IMR-90 (cell line): ENCODE data around the gene MPZ. TPM values are rescaled to one million over a fixed set of nuclear protein-coding genes. Genes with fewer than 3 reads are reported as not detected.
A peak's percentile ranks its signal among the peaks of the same experiment; 100 is the strongest.
"Not testable (repeated sequence)": the region's sequence is repeated elsewhere in the genome, so short reads cannot be mapped to it uniquely, and the experiment has no call there.

Source experiments
- ATAC-seq: fragments of 200-7000 bp; cut with Tn5 transposase; 2 replicates; pipeline ENCODE4 v1.9.1; 2020; ENCODE audit warnings: low read depth, mild to moderate bottlenecking, moderate library complexity
- BruUV-seq: library from RNA; stranded (reverse); fragments of 400-500 nt; replicated peaks from 2 replicates; lab custom pipeline; 2021; lab: Mats Ljungman, UMichigan
- CTCF ChIA-PET: fragments of 300-600 bp; formaldehyde crosslinking; extraction: SDS; loops from one replicate; lab custom pipeline; 2021; ENCODE audit warnings: antibody characterized with exemption; lab: Yijun Ruan, JAX
- POLR2A ChIA-PET: fragments of 300-600 bp; sonication (Branson Sonifier 250); formaldehyde crosslinking; loops from one replicate; lab custom pipeline; 2022; ENCODE audit warnings: antibody characterized with exemption; ENCODE audit not compliant: unreplicated experiment; lab: Charles Lee
- DNase-seq: peaks from one replicate; pipeline ENCODE4 v3.0.0; 2013
- H2AFZ ChIP-seq: replicated peaks from 2 replicates; pipeline ENCODE3; 2013; ENCODE audit warnings: low read length, mild to moderate bottlenecking; ENCODE audit not compliant: poor library complexity
- H2AK5ac ChIP-seq: 2 replicates; pipeline ENCODE4 v1.6.1; 2013; ENCODE audit warnings: low read depth, low read length, inconsistent platforms
- H2AK9ac ChIP-seq: replicated peaks from 2 replicates; pipeline ENCODE3; 2013; ENCODE audit warnings: mild to moderate bottlenecking, low read depth, low read length, moderate library complexity; ENCODE audit not compliant: poor library complexity
- H2BK120ac ChIP-seq: 2 replicates; pipeline ENCODE4 v1.6.1; 2013; ENCODE audit warnings: low read depth, low read length, inconsistent platforms
- H2BK15ac ChIP-seq: 3 replicates; pipeline ENCODE4 v1.6.1; 2013; ENCODE audit warnings: low read depth, low read length, inconsistent platforms
- H2BK20ac ChIP-seq: 2 replicates; pipeline ENCODE4 v1.6.1; 2013; ENCODE audit warnings: low read depth, mild to moderate bottlenecking, inconsistent platforms, low read length, moderate library complexity
- H2BK5ac ChIP-seq: 2 replicates; pipeline ENCODE4 v1.6.1; 2013; ENCODE audit warnings: mild to moderate bottlenecking, low read depth, low read length, inconsistent platforms; ENCODE audit not compliant: poor library complexity, severe bottlenecking
- H3K14ac ChIP-seq: replicated peaks from 2 replicates; pipeline ENCODE4 v1.6.1; 2013; ENCODE audit warnings: low read depth, low read length, inconsistent platforms
- H3K18ac ChIP-seq: 2 replicates; pipeline ENCODE4 v1.6.1; 2013; ENCODE audit warnings: low read depth, low read length, control low read depth
- H3K23ac ChIP-seq: 2 replicates; pipeline ENCODE4 v1.6.1; 2013; ENCODE audit warnings: low read depth, low read length, inconsistent platforms
- H3K27ac ChIP-seq: 2 replicates; pipeline ENCODE4 v1.5.1; 2013; ENCODE audit warnings: mild to moderate bottlenecking, control low read depth, low read length; ENCODE audit not compliant: insufficient read depth
- H3K27me3 ChIP-seq: 2 replicates; pipeline ENCODE4 v1.6.1; 2013; ENCODE audit warnings: low read length; ENCODE audit not compliant: control insufficient read depth, insufficient read depth
- H3K36me3 ChIP-seq: 2 replicates; pipeline ENCODE4 v1.6.1; 2013; ENCODE audit warnings: low read length, mixed read lengths; ENCODE audit not compliant: control insufficient read depth, insufficient read depth
- H3K4ac ChIP-seq: 2 replicates; pipeline ENCODE4 v1.6.1; 2013; ENCODE audit warnings: low read depth, low read length, inconsistent platforms
- H3K4me1 ChIP-seq: 2 replicates; pipeline ENCODE4 v1.6.1; 2013; ENCODE audit warnings: low read length, mixed read lengths; ENCODE audit not compliant: control insufficient read depth, insufficient read depth
- H3K4me2 ChIP-seq: 2 replicates; pipeline ENCODE4 v1.6.1; 2013; ENCODE audit warnings: low read depth, mild to moderate bottlenecking, control low read depth, low read length, moderate library complexity
- H3K4me3 ChIP-seq: 2 replicates; pipeline ENCODE4 v1.5.1; 2013; ENCODE audit warnings: low read depth, mild to moderate bottlenecking, control low read depth, low read length, moderate library complexity; ENCODE audit not compliant: insufficient read depth
- H3K56ac ChIP-seq: 2 replicates; pipeline ENCODE4 v1.6.1; 2013; ENCODE audit warnings: low read length, inconsistent platforms; ENCODE audit not compliant: insufficient read depth; ENCODE audit errors: extremely low read depth
- H3K79me1 ChIP-seq, 2 experiments: 2 replicates each; pipeline ENCODE4 v1.6.1; 2013; ENCODE audit warnings: low read length in 2 of 2, inconsistent platforms in 1 of 2, low read depth in 1 of 2
- H3K9ac ChIP-seq: 2 replicates; pipeline ENCODE4 v1.6.1; 2013; ENCODE audit warnings: low read depth, low read length, control low read depth
- H3K9me1 ChIP-seq: 2 replicates; pipeline ENCODE4 v1.6.1; 2013; ENCODE audit warnings: low read length, inconsistent platforms; ENCODE audit not compliant: insufficient read depth
- H3K9me3 ChIP-seq: 2 replicates; pipeline ENCODE4 v1.6.1; 2013; ENCODE audit warnings: low read length; ENCODE audit not compliant: control insufficient read depth, insufficient read depth
- H4K20me1 ChIP-seq: 2 replicates; pipeline ENCODE4 v1.6.1; 2013; ENCODE audit warnings: low read length, inconsistent platforms; ENCODE audit not compliant: insufficient read depth
- H4K5ac ChIP-seq: 2 replicates; pipeline ENCODE4 v1.6.1; 2013; ENCODE audit warnings: mild to moderate bottlenecking, low read depth, low read length, control low read depth
- H4K8ac ChIP-seq, 2 experiments: 2 replicates each; pipeline ENCODE4 v1.6.1; 2013; ENCODE audit warnings: low read depth in 2 of 2, low read length in 2 of 2, control low read depth in 1 of 2, inconsistent platforms in 1 of 2
- H4K91ac ChIP-seq: 2 replicates; pipeline ENCODE4 v1.6.1; 2013; ENCODE audit warnings: low read depth, low read length, inconsistent platforms; ENCODE audit not compliant: insufficient read depth
- WGBS, 2 experiments: methylation state at CpG; one replicate each; pipeline versions ENCODE4 v1.1.5 to v1.1.7; 2013; ENCODE audit warnings: missing lambda C conversion rate in 2 of 2; ENCODE audit not compliant: insufficient read length in 1 of 2; ENCODE audit errors: extremely low coverage in 2 of 2; 5-methylcytosine and 5-hydroxymethylcytosine counted together
- dilution Hi-C: fragments of 300-500 bp; cut with HindIII; formaldehyde crosslinking; loops from one replicate; pipeline ENCODE4 v1.14.3; 2018; ENCODE audit warnings: low sequenced_read_pairs; ENCODE audit not compliant: unreplicated experiment
- in situ Hi-C: fragments of 300-500 bp; cut with MboI; formaldehyde crosslinking; loops from 3 replicates; pipeline ENCODE4 v1.14.3; 2019; ENCODE audit warnings: low sequenced_read_pairs, inconsistent platforms, mixed read lengths
- intact Hi-C: fragments of 100-400 bp; cut with micrococcal nuclease; formaldehyde crosslinking; loops from 2 replicates; pipeline ENCODE4 v1.10.0; 2022
- polyA plus RNA-seq, 3 experiments: library from polyadenylated mRNA; depleted of rRNA; stranded (reverse); fragments of >200 nt; gene quantifications; 2 replicates each; pipeline ENCODE4 v1.2.3, GENCODE V29; 2012; ENCODE audit warnings: low replicate concordance in 1 of 3
- total RNA-seq: library from RNA; depleted of rRNA; stranded (reverse); fragments of >200 nt; gene quantifications from 2 replicates; pipeline ENCODE4 v1.2.3, GENCODE V29; 2012
- TF ChIP-seq, protein P1 (sequence below): fragments of 150-350 bp; IDR thresholded peaks from 2 replicates; pipeline ENCODE4 v1.6.1; 2017; ENCODE audit warnings: mild to moderate bottlenecking, antibody characterized with exemption, low read length, low read depth

MPZ gene
- total and polyA plus RNA-seq, 2 of the 4 experiments (the other 2 are of a cell fraction), result 0.18 to 0.96 TPM

DNA sequence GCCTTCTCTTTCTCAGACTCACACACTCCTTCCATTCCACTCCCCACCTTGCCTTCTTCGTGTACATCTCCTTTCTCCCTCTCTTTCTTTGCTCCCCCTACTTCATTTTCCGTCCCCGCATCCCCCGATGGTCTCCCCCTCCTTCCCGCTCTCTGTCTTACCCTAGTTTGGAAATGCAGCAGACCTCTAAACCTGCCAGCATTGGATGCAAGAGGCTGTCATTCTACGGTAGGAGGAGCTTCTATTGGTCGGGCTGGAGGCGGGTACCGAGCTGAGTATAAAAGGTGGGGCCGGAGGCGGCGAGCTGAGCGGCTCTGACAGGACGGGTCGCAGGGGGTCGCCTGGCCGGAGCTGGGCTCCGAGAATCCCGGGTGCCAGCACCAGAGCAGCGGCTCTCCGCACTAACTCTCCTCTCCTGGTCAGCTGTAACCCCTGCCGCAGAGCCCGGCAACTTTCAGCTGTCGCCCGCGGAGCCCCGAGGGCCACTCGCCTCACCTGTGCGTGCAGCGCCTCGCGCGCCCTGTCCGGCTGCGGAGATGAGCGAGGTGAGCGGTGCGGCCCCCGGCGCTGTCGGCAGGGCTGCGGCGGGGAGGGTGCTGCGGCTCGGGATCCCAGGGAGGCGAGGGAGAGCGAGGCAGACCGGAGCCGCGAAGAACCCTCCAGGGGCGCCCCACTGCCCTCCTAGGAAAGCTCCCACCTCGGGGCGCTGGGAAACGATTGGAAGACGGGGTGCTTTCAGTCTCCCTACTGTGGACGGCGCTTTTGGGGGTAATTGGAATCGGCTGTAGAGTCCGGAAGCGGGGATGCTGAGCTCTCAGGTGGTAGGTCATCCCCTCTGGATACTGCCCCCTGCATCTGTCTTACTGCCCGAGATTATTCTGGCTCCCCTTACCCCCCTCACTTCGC lies 51.1 kb downstream of the MPZ start, which contains the start of gene PCP4L1:
PCP4L1 (plus strand) TSS at position 307 of the 906 bp plus-strand sequence; CDS start at position 537, 230 bp downstream.
- H3K9me1 ChIP-seq, result no peaks in the 10 kb centered on the region
- H4K8ac ChIP-seq, result no peak within 1 kb of the TSS
- H2BK120ac ChIP-seq, result no peak within 1 kb of the TSS
- no peak within 1 kb of the TSS for H3K14ac ChIP-seq
- peak within 1 kb of the TSS; percentile 16 for H2AK9ac ChIP-seq
- no TSS peak for BruUV-seq
- CTCF ChIA-PET, result no interaction called here
- no peak within 1 kb of the TSS for H2BK15ac ChIP-seq
- DNase-seq (peak; percentile 33), ATAC-seq (peak; percentile 91)
- H3K4me2 ChIP-seq, result peak within 1 kb of the TSS; percentile 57
- H4K20me1 ChIP-seq, result no peaks in the 10 kb centered on the region
- H3K9me3 ChIP-seq, result peaks cover 11% of the 10 kb centered on the region
- H3K56ac ChIP-seq, result no peak within 1 kb of the TSS
- peaks cover 38% of the 10 kb centered on the region for H3K27me3 ChIP-seq
- no peaks in the 10 kb centered on the region for H3K79me1 ChIP-seq
- H4K5ac ChIP-seq, result no peak within 1 kb of the TSS
- POLR2A ChIA-PET, result no interaction called here
- no peak within 1 kb of the TSS for H2BK20ac ChIP-seq
- H3K36me3 ChIP-seq, result no peaks in the 10 kb centered on the region
- H3K4ac ChIP-seq, result no peak within 1 kb of the TSS
- intact Hi-C loops, result no loop called here
- no peak within 1 kb of the TSS for H3K27ac ChIP-seq
- H3K4me3 ChIP-seq, result peak within 1 kb of the TSS; percentile 21; the same call in 1 of the 2 replicates
- no peak within 1 kb of the TSS for H3K23ac ChIP-seq
- TF ChIP-seq, protein P1, sequence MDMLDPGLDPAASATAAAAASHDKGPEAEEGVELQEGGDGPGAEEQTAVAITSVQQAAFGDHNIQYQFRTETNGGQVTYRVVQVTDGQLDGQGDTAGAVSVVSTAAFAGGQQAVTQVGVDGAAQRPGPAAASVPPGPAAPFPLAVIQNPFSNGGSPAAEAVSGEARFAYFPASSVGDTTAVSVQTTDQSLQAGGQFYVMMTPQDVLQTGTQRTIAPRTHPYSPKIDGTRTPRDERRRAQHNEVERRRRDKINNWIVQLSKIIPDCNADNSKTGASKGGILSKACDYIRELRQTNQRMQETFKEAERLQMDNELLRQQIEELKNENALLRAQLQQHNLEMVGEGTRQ, result no peak
- H4K91ac ChIP-seq, result no peak within 1 kb of the TSS
- H2AFZ ChIP-seq, result peak within 1 kb of the TSS; percentile 81
- dilution Hi-C loops, result no loop called here
- no peak within 1 kb of the TSS for H2AK5ac ChIP-seq
- 10% methylated on average over 2 of the region's 62 CpGs; no CpG with 5 or more reads in 1 of the 2 experiments for WGBS, 2 experiments
- in situ Hi-C loops, result no loop called here
- no peak within 1 kb of the TSS for H2BK5ac ChIP-seq
- H3K9ac ChIP-seq, result no peak within 1 kb of the TSS
- no peaks in the 10 kb centered on the region for H3K4me1 ChIP-seq
- no peak within 1 kb of the TSS for H3K18ac ChIP-seq

DNA sequence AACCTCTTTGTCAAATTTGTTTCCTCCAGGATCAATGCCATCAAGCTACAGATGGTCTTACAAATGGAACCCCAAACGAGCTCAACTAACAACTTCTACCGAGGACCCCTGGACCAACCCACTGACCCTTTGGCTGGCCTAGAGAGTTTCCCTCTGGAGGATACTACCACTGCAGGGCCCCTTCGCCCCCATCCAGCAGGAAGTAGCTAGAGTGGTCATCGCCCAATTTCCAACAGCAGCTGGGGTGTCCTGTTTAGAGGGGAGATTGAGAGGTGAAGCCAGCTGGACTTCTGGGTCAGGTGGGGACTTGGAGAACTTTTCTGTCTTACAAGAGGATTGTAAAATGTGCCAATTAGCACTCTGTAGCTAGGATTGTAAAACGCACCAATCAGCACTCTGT lies 52.7 kb downstream of the MPZ start:
- H4K20me1 ChIP-seq, H3K4me1 ChIP-seq, H3K4ac ChIP-seq, in situ Hi-C loops, H4K8ac ChIP-seq, POLR2A ChIA-PET, H2BK15ac ChIP-seq, H3K79me1 ChIP-seq, H4K91ac ChIP-seq, H3K14ac ChIP-seq, H3K4me2 ChIP-seq, H3K9me1 ChIP-seq, intact Hi-C loops, H3K9ac ChIP-seq, H2BK120ac ChIP-seq, H3K56ac ChIP-seq, H4K5ac ChIP-seq, DNase-seq, dilution Hi-C loops, H3K4me3 ChIP-seq, CTCF ChIA-PET, H3K18ac ChIP-seq, H2AK5ac ChIP-seq, H2AK9ac ChIP-seq, ATAC-seq, H2BK20ac ChIP-seq, H3K23ac ChIP-seq, H3K27ac ChIP-seq, H2BK5ac ChIP-seq, BruUV-seq, H3K36me3 ChIP-seq, H2AFZ ChIP-seq: not testable (repeated sequence)
- Histone ChIP-seq H3K9me3 (peaks cover 11% of the 10 kb centered on the region), H3K27me3 (peaks cover 38% of the 10 kb centered on the region)
- WGBS, 2 experiments, result 80% methylated on average over 1 of the region's 5 CpGs; no CpG with 5 or more reads in 1 of the 2 experiments
